Measurements from ENCODE around the gene NUP37.
"Not testable (repeated sequence)": the region's sequence is repeated elsewhere in the genome, so short reads cannot be mapped to it uniquely, and the experiment has no call there.

The NUP37 gene

GRCh38 chr12:102095677-102096263 is 24.1 kb downstream of the NUP37 start:
- Histone ChIP-seq H3K9me2 (replicated peaks; ENCODE audit: low read depth, low read length) (no peaks in the 10 kb centered on the region), H3K4me2 (ENCODE audit: low read depth, low read length, poor library complexity, severe bottlenecking) (no peak overlapping the region), H3K4me3 (ENCODE audit: low read length, poor library complexity, severe bottlenecking) (no peak overlapping the region), H4K20me1 (ENCODE audit: insufficient read depth, low read length, poor library complexity, severe bottlenecking) (no peaks in the 10 kb centered on the region), H3K79me2 (ENCODE audit: insufficient read depth, low read length) (no peaks in the 10 kb centered on the region), H3K27me3 (ENCODE audit: insufficient read depth, low read length, poor library complexity, severe bottlenecking) (no peaks in the 10 kb centered on the region), H3K4me1 (ENCODE audit: insufficient read depth, low read length, poor library complexity, severe bottlenecking) (no peaks in the 10 kb centered on the region), H2AFZ (ENCODE audit: low read length) (no peak overlapping the region), H3K36me3 (ENCODE audit: insufficient read depth, low read length) (peaks cover 48% of the 10 kb centered on the region; the same call in 1 of the 2 replicates), H3K9ac (ENCODE audit: low read depth, low read length, poor library complexity, severe bottlenecking) (no peak overlapping the region), H3F3A (ENCODE audit: low read depth) (no peaks in the 10 kb centered on the region), H3K9me3 (ENCODE audit: insufficient read depth, low read depth, low read length) (no peaks in the 10 kb centered on the region)
- no peak for TF ChIP-seq EZH2phosphoT487 (IDR thresholded peaks at IDR 0.05; ENCODE audit: borderline replicate concordance)
- peak; percentile 74 for TF ChIP-seq CTCF (conservative IDR thresholded peaks at IDR 0.05; ENCODE audit: low read length)

- Histone ChIP-seq H3K9me3 (ENCODE audit: insufficient read depth, low read depth, low read length) (no peaks in the 10 kb centered on the region), H3K4me3 (ENCODE audit: low read length, poor library complexity, severe bottlenecking) (no peak overlapping the region), H4K20me1 (ENCODE audit: insufficient read depth, low read length, poor library complexity, severe bottlenecking) (no peaks in the 10 kb centered on the region), H3K4me2 (ENCODE audit: low read depth, low read length, poor library complexity, severe bottlenecking) (no peak overlapping the region), H3K9ac (ENCODE audit: low read depth, low read length, poor library complexity, severe bottlenecking) (no peak overlapping the region), H3F3A (ENCODE audit: low read depth) (no peaks in the 10 kb centered on the region), H3K36me3 (ENCODE audit: insufficient read depth, low read length) (peaks cover 38% of the 10 kb centered on the region), H3K9me2 (replicated peaks; ENCODE audit: low read depth, low read length) (no peaks in the 10 kb centered on the region), H3K79me2 (ENCODE audit: insufficient read depth, low read length) (no peaks in the 10 kb centered on the region), H3K27me3 (ENCODE audit: insufficient read depth, low read length, poor library complexity, severe bottlenecking) (no peaks in the 10 kb centered on the region), H2AFZ (ENCODE audit: low read length) (no peak overlapping the region), H3K4me1 (ENCODE audit: insufficient read depth, low read length, poor library complexity, severe bottlenecking) (no peaks in the 10 kb centered on the region)
- TF ChIP-seq EZH2phosphoT487 (IDR thresholded peaks at IDR 0.05; ENCODE audit: borderline replicate concordance) (no peak), CTCF (conservative IDR thresholded peaks at IDR 0.05; ENCODE audit: low read length) (no peak)
These were observed 26.6 kb downstream of the NUP37 start for GRCh38 chr12:102093319-102093718.

GRCh38 chr12:102089228-102089835 is 30.6 kb downstream of the NUP37 start:
- H3K79me2 ChIP-seq (ENCODE audit: insufficient read depth, low read length); H3K9me2 ChIP-seq (replicated peaks; ENCODE audit: low read depth, low read length); H2AFZ ChIP-seq (ENCODE audit: low read length); H3K4me1 ChIP-seq (ENCODE audit: insufficient read depth, low read length, poor library complexity, severe bottlenecking); H3K27me3 ChIP-seq (ENCODE audit: insufficient read depth, low read length, poor library complexity, severe bottlenecking); H4K20me1 ChIP-seq (ENCODE audit: insufficient read depth, low read length, poor library complexity, severe bottlenecking); H3K4me3 ChIP-seq (ENCODE audit: low read length, poor library complexity, severe bottlenecking); H3K4me2 ChIP-seq (ENCODE audit: low read depth, low read length, poor library complexity, severe bottlenecking); H3F3A ChIP-seq (ENCODE audit: low read depth); H3K9ac ChIP-seq (ENCODE audit: low read depth, low read length, poor library complexity, severe bottlenecking); H3K9me3 ChIP-seq (ENCODE audit: insufficient read depth, low read depth, low read length): not testable (repeated sequence)
- H3K36me3 ChIP-seq (ENCODE audit: insufficient read depth, low read length) = peaks cover 27% of the 10 kb centered on the region

GRCh38 chr12:102080842-102081241 is 39.1 kb downstream of the NUP37 start:
- H3K9me3 ChIP-seq (ENCODE audit: insufficient read depth, low read depth, low read length) = no peaks in the 10 kb centered on the region
- peaks cover 68% of the 10 kb centered on the region; the same call in 1 of the 2 replicates for H3K36me3 ChIP-seq (ENCODE audit: insufficient read depth, low read length)
- TF ChIP-seq CTCF (conservative IDR thresholded peaks at IDR 0.05; ENCODE audit: low read length) (no peak), EZH2phosphoT487 (IDR thresholded peaks at IDR 0.05; ENCODE audit: borderline replicate concordance) (no peak)
- no peak overlapping the region for H3K4me3 ChIP-seq (ENCODE audit: low read length, poor library complexity, severe bottlenecking)
- H3K9ac ChIP-seq (ENCODE audit: low read depth, low read length, poor library complexity, severe bottlenecking) = no peak overlapping the region
- no peak overlapping the region for H2AFZ ChIP-seq (ENCODE audit: low read length)
- H3K4me1 ChIP-seq (ENCODE audit: insufficient read depth, low read length, poor library complexity, severe bottlenecking) = no peaks in the 10 kb centered on the region
- H3F3A ChIP-seq (ENCODE audit: low read depth) = no peaks in the 10 kb centered on the region
- H4K20me1 ChIP-seq (ENCODE audit: insufficient read depth, low read length, poor library complexity, severe bottlenecking) = no peaks in the 10 kb centered on the region
- H3K4me2 ChIP-seq (ENCODE audit: low read depth, low read length, poor library complexity, severe bottlenecking) = no peak overlapping the region
- H3K27me3 ChIP-seq (ENCODE audit: insufficient read depth, low read length, poor library complexity, severe bottlenecking) = no peaks in the 10 kb centered on the region
- no peaks in the 10 kb centered on the region for H3K79me2 ChIP-seq (ENCODE audit: insufficient read depth, low read length)
- no peaks in the 10 kb centered on the region for H3K9me2 ChIP-seq (replicated peaks; ENCODE audit: low read depth, low read length)

- not testable (repeated sequence) for H3K9me3 ChIP-seq (ENCODE audit: insufficient read depth, low read depth, low read length); H3K4me2 ChIP-seq (ENCODE audit: low read depth, low read length, poor library complexity, severe bottlenecking); H3K9me2 ChIP-seq (replicated peaks; ENCODE audit: low read depth, low read length); H3K4me3 ChIP-seq (ENCODE audit: low read length, poor library complexity, severe bottlenecking); H3K79me2 ChIP-seq (ENCODE audit: insufficient read depth, low read length); H2AFZ ChIP-seq (ENCODE audit: low read length); H4K20me1 ChIP-seq (ENCODE audit: insufficient read depth, low read length, poor library complexity, severe bottlenecking); H3K4me1 ChIP-seq (ENCODE audit: insufficient read depth, low read length, poor library complexity, severe bottlenecking); H3K9ac ChIP-seq (ENCODE audit: low read depth, low read length, poor library complexity, severe bottlenecking); H3K27me3 ChIP-seq (ENCODE audit: insufficient read depth, low read length, poor library complexity, severe bottlenecking); H3F3A ChIP-seq (ENCODE audit: low read depth)
- peaks cover 27% of the 10 kb centered on the region; the same call in 1 of the 2 replicates for H3K36me3 ChIP-seq (ENCODE audit: insufficient read depth, low read length)
These were observed 47.8 kb downstream of the NUP37 start for GRCh38 chr12:102072092-102072491.
